GM06990 (cell line): ENCODE data around the gene ROR2.

Source experiments
- DNase-seq: peaks from one replicate; pipeline ENCODE4 v3.0.0-alpha.2; 2011; ENCODE audit not compliant: insufficient read length; ENCODE audit errors: extremely low read depth
- H3K27me3 ChIP-seq: replicated peaks from 2 replicates; pipeline ENCODE4 v1.6.0; 2011; ENCODE audit warnings: low read length; ENCODE audit not compliant: control insufficient read depth, insufficient read depth
- H3K36me3 ChIP-seq: 2 replicates; pipeline ENCODE4 v1.5.1; 2011; ENCODE audit warnings: low read length; ENCODE audit not compliant: control insufficient read depth, insufficient read depth
- H3K4me3 ChIP-seq: replicated peaks from 2 replicates; pipeline ENCODE4 v1.5.1; 2011; ENCODE audit warnings: low read depth, mild to moderate bottlenecking, control low read depth, low read length
- CTCF ChIP-seq: IDR thresholded peaks from 2 replicates; pipeline ENCODE4 v1.5.1; 2011; ENCODE audit warnings: low read length, control low read depth, mild to moderate bottlenecking, inconsistent platforms; ENCODE audit not compliant: insufficient read depth, poor library complexity, severe bottlenecking

Gene ROR2

GRCh38 chr9:91898451-91899218 is 51.4 kb downstream of the ROR2 start:
- TF ChIP-seq CTCF = no peak
- DNase-seq = no peak
- no peak overlapping the region for H3K4me3 ChIP-seq
- H3K27me3 ChIP-seq = no peaks in the 10 kb centered on the region; the same call in 1 of the 2 replicates
- H3K36me3 ChIP-seq = no peaks in the 10 kb centered on the region

- H3K36me3 ChIP-seq = no peaks in the 10 kb centered on the region
- no peak for TF ChIP-seq CTCF
- no peaks in the 10 kb centered on the region; the same call in 1 of the 2 replicates for H3K27me3 ChIP-seq
- no peak overlapping the region for H3K4me3 ChIP-seq
- DNase-seq = no peak
Measured at GRCh38 chr9:91897201-91897600, 52.8 kb downstream of the ROR2 start.

- no peak overlapping the region for H3K4me3 ChIP-seq
- H3K36me3 ChIP-seq = no peaks in the 10 kb centered on the region
- no peak for TF ChIP-seq CTCF
- no peaks in the 10 kb centered on the region; the same call in 1 of the 2 replicates for H3K27me3 ChIP-seq
- no peak for DNase-seq
Measured at GRCh38 chr9:91896513-91897121, 53.4 kb downstream of the ROR2 start.

GRCh38 chr9:91896097-91896496 is 53.9 kb downstream of the ROR2 start:
- Histone ChIP-seq H3K4me3 (no peak overlapping the region), H3K36me3 (no peaks in the 10 kb centered on the region), H3K27me3 (no peaks in the 10 kb centered on the region; the same call in 1 of the 2 replicates)
- no peak for TF ChIP-seq CTCF
- no peak for DNase-seq

GRCh38 chr9:91894536-91894935 is 55.5 kb downstream of the ROR2 start:
- no peaks in the 10 kb centered on the region; the same call in 1 of the 2 replicates for H3K27me3 ChIP-seq
- no peak for DNase-seq
- TF ChIP-seq CTCF = no peak
- H3K36me3 ChIP-seq = no peaks in the 10 kb centered on the region
- no peak overlapping the region for H3K4me3 ChIP-seq
